Naive thymus-derived CD4-positive, alpha-beta T cell (primary cell): ENCODE results near the gene DOCK10. TPM values are rescaled to one million over a fixed set of nuclear protein-coding genes. Genes with fewer than 3 reads are reported as not detected.

ENCODE experiments used
- microRNA-seq: library from miRNA; unstranded; fragments of <30 nt; microRNA quantifications from one replicate; pipeline ENCODE4 v1.2.0, GENCODE V29; 2022; ENCODE audit warnings: borderline microRNAs expressed
- polyA plus RNA-seq, 2 donors: library from polyadenylated mRNA; unstranded; fragments of 300-500 nt; fragmentation: Illumina TruSeq; gene quantifications; one replicate each; pipeline ENCODE4 v1.2.3, GENCODE V29; 2021
- total RNA-seq, 6 experiments: library from RNA in 5 of 6; stranded (reverse) in 5 of 6; gene quantifications; 1 replicate in 5 of 6; 2 replicates in 1 of 6; pipeline ENCODE4 v1.2.3 and lab custom pipeline; 2021 to 2026

Gene DOCK10
- total and polyA plus RNA-seq, 7 experiments from 2014 or later = 64.2 to 275 (median 211) TPM

Small RNA genes within 50 kb of the gene (microRNA-seq; reads per million reads assigned to microRNA genes)
- not detected for gene MIR4439
